NCI-H128 (cell line): ENCODE data around the gene BMERB1.
"Not testable (repeated sequence)": the region's sequence is repeated elsewhere in the genome, so short reads cannot be mapped to it uniquely, and the experiment has no call there.

Experiments
- DNase-seq: peaks from one replicate; lab custom pipeline; 2025; ENCODE audit not compliant: unreplicated experiment; lab: John Stamatoyannopoulos, UW

BMERB1 gene

GRCh38 chr16:15583526-15583925 lies 149.1 kb downstream of the BMERB1 start:
- DNase-seq, result no peak

- no peak for DNase-seq
These were observed 151.6 kb downstream of the BMERB1 start for GRCh38 chr16:15585956-15586355.

- DNase-seq, result no peak
These were observed 152.3 kb downstream of the BMERB1 start for GRCh38 chr16:15586716-15587115.

- DNase-seq, result no peak
These were observed 152.9 kb downstream of the BMERB1 start for GRCh38 chr16:15587152-15587825.

- no peak for DNase-seq
These were observed 157.9 kb downstream of the BMERB1 start for GRCh38 chr16:15592324-15592723.

- DNase-seq, result no peak
These were observed 158.8 kb downstream of the BMERB1 start for GRCh38 chr16:15593235-15593634.

GRCh38 chr16:15594711-15595320 lies 160.4 kb downstream of the BMERB1 start:
- no peak for DNase-seq

GRCh38 chr16:15597135-15597534 lies 162.7 kb downstream of the BMERB1 start:
- DNase-seq, result no peak

GRCh38 chr16:15597822-15598647 lies 163.6 kb downstream of the BMERB1 start:
- DNase-seq, result no peak

GRCh38 chr16:15598648-15599190 lies 164.3 kb downstream of the BMERB1 start:
- no peak for DNase-seq

- DNase-seq, result no peak
These were observed 165.1 kb downstream of the BMERB1 start for GRCh38 chr16:15599303-15600070.

- DNase-seq, result no peak
These were observed 167.0 kb downstream of the BMERB1 start for GRCh38 chr16:15601212-15601879.

- no peak for DNase-seq
These were observed 168.1 kb downstream of the BMERB1 start for GRCh38 chr16:15602285-15603044.

GRCh38 chr16:15604460-15605440 lies 170.4 kb downstream of the BMERB1 start:
- DNase-seq, result no peak

GRCh38 chr16:15605839-15606517 lies 171.6 kb downstream of the BMERB1 start:
- DNase-seq, result no peak

GRCh38 chr16:15606518-15607220 lies 172.3 kb downstream of the BMERB1 start:
- no peak for DNase-seq

GRCh38 chr16:15607221-15607699 lies 172.9 kb downstream of the BMERB1 start:
- DNase-seq, result not testable (repeated sequence)
